Trophoblast cell (in vitro differentiated cells and primary cell): ENCODE results near the gene SLC27A5.

Experiments
- DNase-seq, 2 donors: peaks; one replicate each; pipeline ENCODE4 v3.0.0-alpha.2; 2016
- H2AFZ ChIP-seq: 2 replicates; pipeline ENCODE4 v1.6.1; 2013; ENCODE audit warnings: low read length, moderate library complexity, mild to moderate bottlenecking; ENCODE audit not compliant: insufficient read depth, poor library complexity
- H2AK5ac ChIP-seq: 2 replicates; pipeline ENCODE4 v1.6.1; 2013; ENCODE audit warnings: mild to moderate bottlenecking, low read length
- H2BK120ac ChIP-seq: 2 replicates; pipeline ENCODE4 v1.6.1; 2013; ENCODE audit warnings: low read length, mild to moderate bottlenecking, moderate library complexity; ENCODE audit not compliant: insufficient read depth, poor library complexity
- H2BK12ac ChIP-seq: 2 replicates; pipeline ENCODE4 v1.6.1; 2013; ENCODE audit warnings: mild to moderate bottlenecking, low read length, moderate library complexity
- H2BK5ac ChIP-seq: 2 replicates; pipeline ENCODE4 v1.6.1; 2013; ENCODE audit warnings: low read length, low read depth, moderate library complexity, mild to moderate bottlenecking; ENCODE audit not compliant: poor library complexity
- H3K14ac ChIP-seq: 2 replicates; pipeline ENCODE4 v1.6.1; 2013; ENCODE audit warnings: mild to moderate bottlenecking, low read length
- H3K18ac ChIP-seq: 2 replicates; pipeline ENCODE4 v1.6.1; 2013; ENCODE audit warnings: mild to moderate bottlenecking, low read length
- H3K23ac ChIP-seq: 2 replicates; pipeline ENCODE4 v1.6.1; 2013; ENCODE audit warnings: low read length
- H3K27ac ChIP-seq: 2 replicates; pipeline ENCODE4 v1.5.1; 2013; ENCODE audit warnings: low read depth, mild to moderate bottlenecking, inconsistent platforms, low read length, moderate library complexity
- H3K27me3 ChIP-seq: 2 replicates; pipeline ENCODE4 v1.6.1; 2013; ENCODE audit warnings: inconsistent platforms, mild to moderate bottlenecking, low read length, moderate library complexity; ENCODE audit not compliant: insufficient read depth
- H3K36me3 ChIP-seq, 2 experiments: 1 replicate in 1 of 2; 2 replicates in 1 of 2; pipeline ENCODE4 v1.6.1; 2013; ENCODE audit warnings: low read length in 2 of 2, mild to moderate bottlenecking in 2 of 2, moderate library complexity in 1 of 2; ENCODE audit not compliant: insufficient read depth in 2 of 2, control insufficient read depth in 1 of 2
- H3K4ac ChIP-seq: 2 replicates; pipeline ENCODE4 v1.6.1; 2013; ENCODE audit warnings: low read depth, mild to moderate bottlenecking, low read length, moderate library complexity
- H3K4me1 ChIP-seq, 2 experiments: 1 replicate in 1 of 2; 2 replicates in 1 of 2; pipeline ENCODE4 v1.6.1; 2013; ENCODE audit warnings: low read length in 2 of 2, mild to moderate bottlenecking in 2 of 2, moderate library complexity in 1 of 2; ENCODE audit not compliant: insufficient read depth in 2 of 2, control insufficient read depth in 1 of 2
- H3K4me2 ChIP-seq: 2 replicates; pipeline ENCODE4 v1.6.1; 2013; ENCODE audit warnings: inconsistent platforms, mild to moderate bottlenecking, low read length, moderate library complexity
- H3K4me3 ChIP-seq: 2 replicates; pipeline ENCODE4 v1.5.1; 2013; ENCODE audit warnings: mild to moderate bottlenecking, low read depth, low read length, inconsistent platforms
- H3K79me1 ChIP-seq: one replicate; pipeline ENCODE4 v1.6.1; 2013; ENCODE audit warnings: low read length
- H3K79me2 ChIP-seq: 2 replicates; pipeline ENCODE4 v1.6.1; 2013; ENCODE audit warnings: low read length, mild to moderate bottlenecking; ENCODE audit not compliant: control insufficient read depth, insufficient read depth, poor library complexity
- H3K9ac ChIP-seq: 2 replicates; pipeline ENCODE4 v1.6.1; 2013; ENCODE audit warnings: mild to moderate bottlenecking, low read length
- H3K9me3 ChIP-seq: 2 replicates; pipeline ENCODE4 v1.6.1; 2013; ENCODE audit warnings: low read depth, mild to moderate bottlenecking, control low read depth, inconsistent platforms, low read length; ENCODE audit not compliant: insufficient read depth
- H4K12ac ChIP-seq: 2 replicates; pipeline ENCODE4 v1.6.1; 2013; ENCODE audit warnings: low read depth, mild to moderate bottlenecking, low read length, moderate library complexity
- H4K8ac ChIP-seq: 2 replicates; pipeline ENCODE4 v1.6.1; 2013; ENCODE audit warnings: low read depth, mild to moderate bottlenecking, low read length, moderate library complexity
- H4K91ac ChIP-seq: one replicate; pipeline ENCODE4 v1.6.1; 2013; ENCODE audit warnings: low read depth, mild to moderate bottlenecking, low read length, moderate library complexity
- WGBS: extraction: QIAGEN DNeasy Blood & Tissue Kit; methylation state at CpG from one replicate; pipeline ENCODE4 v1.1.7; 2013; ENCODE audit warnings: missing lambda C conversion rate; ENCODE audit not compliant: insufficient read length, insufficient coverage; ENCODE audit errors: extremely low coverage; 5-methylcytosine and 5-hydroxymethylcytosine counted together

SLC27A5 gene

DNA sequence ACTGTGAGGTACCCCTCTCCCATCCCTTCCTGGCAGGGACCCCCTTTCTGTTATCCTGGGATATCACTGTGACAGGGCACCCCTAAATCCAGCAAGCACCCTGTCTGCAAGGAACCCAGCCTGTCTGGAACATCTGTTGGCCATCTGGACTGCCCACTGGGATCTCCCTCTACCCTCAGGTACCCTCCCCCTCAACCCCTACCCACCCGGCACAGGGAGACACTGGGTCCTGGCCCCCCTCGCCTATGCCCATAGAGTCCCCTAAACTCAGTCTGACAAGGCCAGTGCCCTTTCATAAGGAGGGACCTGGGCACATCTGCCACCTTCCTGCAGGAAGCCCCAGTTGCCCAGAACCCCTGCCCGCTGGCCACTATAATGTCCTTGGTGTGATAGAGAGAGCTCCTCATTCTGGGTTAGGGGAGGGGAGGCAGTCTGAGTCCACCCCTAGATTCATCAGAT lies 2.8 kb upstream of the SLC27A5 start:
- no peak overlapping the region for H2AFZ ChIP-seq
- peaks cover 22 to 27% of the 10 kb centered on the region in 2 experiments for H3K36me3 ChIP-seq
- peaks cover 13 to 16% of the 10 kb centered on the region in 2 experiments for H3K4me1 ChIP-seq
- H3K79me1 ChIP-seq, result peaks cover 12% of the 10 kb centered on the region
- H3K14ac ChIP-seq, result peak overlapping the region; percentile 57
- H3K27ac ChIP-seq, result no peak overlapping the region
- no peak overlapping the region for H2BK12ac ChIP-seq
- H3K9me3 ChIP-seq, result no peaks in the 10 kb centered on the region
- H3K4me2 ChIP-seq, result peak overlapping the region; percentile 50
- no peak overlapping the region for H3K4ac ChIP-seq
- H3K23ac ChIP-seq, result no peak overlapping the region
- H4K91ac ChIP-seq, result peak overlapping the region; percentile 81
- peak overlapping the region; percentile 51 for H2AK5ac ChIP-seq
- H4K12ac ChIP-seq, result peak overlapping the region; percentile 76
- DNase-seq, result no peak
- H3K18ac ChIP-seq, result peak overlapping the region; percentile 68
- WGBS, result no CpG with 5 or more reads among the region's 3 CpGs
- H4K8ac ChIP-seq, result peak overlapping the region; percentile 72
- peak overlapping the region; percentile 5 for H2BK5ac ChIP-seq
- H3K9ac ChIP-seq, result peak overlapping the region; percentile 67
- H3K27me3 ChIP-seq, result no peaks in the 10 kb centered on the region
- H2BK120ac ChIP-seq, result no peak overlapping the region
- peaks cover 21% of the 10 kb centered on the region for H3K79me2 ChIP-seq
- peak overlapping the region; percentile 62 for H3K4me3 ChIP-seq

DNA sequence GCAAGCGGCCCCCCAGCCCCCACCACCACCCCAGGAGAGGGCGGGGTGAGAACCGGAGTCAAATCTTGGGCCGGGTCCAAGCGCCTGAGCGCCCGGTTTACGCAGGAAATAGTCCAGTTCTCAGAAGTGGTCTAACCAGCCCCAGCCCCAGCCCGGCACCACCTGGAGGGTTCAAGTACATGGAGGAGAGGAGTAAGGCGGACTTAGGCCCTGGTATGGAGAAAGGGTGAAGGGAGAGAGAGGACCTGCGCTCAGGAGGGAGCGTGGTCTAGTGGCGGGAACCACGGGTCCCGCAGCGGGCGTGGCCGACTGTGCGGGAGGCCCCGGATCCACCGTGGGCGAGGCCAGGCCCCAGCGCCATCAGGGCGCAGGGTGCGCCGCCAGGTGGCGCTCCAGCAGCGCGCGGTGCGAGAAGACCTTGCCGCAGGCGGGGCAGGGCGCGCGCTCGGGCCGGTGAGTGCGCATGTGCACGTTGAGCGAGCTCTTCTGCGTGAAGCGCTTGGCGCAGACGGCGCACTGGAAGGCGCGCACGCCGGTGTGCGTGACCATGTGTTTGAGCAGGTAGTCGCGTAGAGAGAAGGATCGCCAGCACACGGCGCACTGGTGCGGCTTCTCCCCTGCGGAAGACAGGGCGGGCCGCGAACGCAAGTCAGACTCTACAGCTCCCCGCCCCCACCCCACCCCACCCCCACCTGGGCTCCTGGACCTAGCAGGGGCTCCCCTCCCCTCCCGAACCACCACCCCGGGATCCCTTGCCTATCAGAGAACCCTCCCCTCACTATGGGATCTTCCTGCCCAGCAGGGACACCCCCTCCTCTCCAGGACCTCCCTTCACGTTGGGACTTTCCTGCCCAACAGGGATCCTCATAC lies 2.1 kb upstream of the SLC27A5 start:
- Histone ChIP-seq H3K27ac (no peak overlapping the region), H3K9ac (peak overlapping the region; percentile 67), H2AFZ (peak overlapping the region; percentile 58), H3K23ac (no peak overlapping the region), H2BK5ac (peak overlapping the region; percentile 5), H3K4me1 (peaks cover 13 to 16% of the 10 kb centered on the region in 2 experiments), H4K8ac (peak overlapping the region; percentile 83), H3K79me2 (peaks cover 16% of the 10 kb centered on the region), H2BK120ac (no peak overlapping the region), H4K12ac (peak overlapping the region; percentile 78), H3K4me3 (peak overlapping the region; percentile 62), H3K79me1 (peaks cover 5% of the 10 kb centered on the region), H4K91ac (peak overlapping the region; percentile 81), H3K4me2 (peak overlapping the region; percentile 50), H3K4ac (no peak overlapping the region), H2AK5ac (peak overlapping the region; percentile 51), H3K27me3 (no peaks in the 10 kb centered on the region), H3K18ac (peak overlapping the region; percentile 68), H3K36me3 (peaks cover 26 to 30% of the 10 kb centered on the region in 2 experiments), H3K14ac (peak overlapping the region; percentile 57), H2BK12ac (no peak overlapping the region), H3K9me3 (no peaks in the 10 kb centered on the region)
- peak; percentile 90 to 98 for DNase-seq
- WGBS, result no CpG with 5 or more reads among the region's 66 CpGs

DNA sequence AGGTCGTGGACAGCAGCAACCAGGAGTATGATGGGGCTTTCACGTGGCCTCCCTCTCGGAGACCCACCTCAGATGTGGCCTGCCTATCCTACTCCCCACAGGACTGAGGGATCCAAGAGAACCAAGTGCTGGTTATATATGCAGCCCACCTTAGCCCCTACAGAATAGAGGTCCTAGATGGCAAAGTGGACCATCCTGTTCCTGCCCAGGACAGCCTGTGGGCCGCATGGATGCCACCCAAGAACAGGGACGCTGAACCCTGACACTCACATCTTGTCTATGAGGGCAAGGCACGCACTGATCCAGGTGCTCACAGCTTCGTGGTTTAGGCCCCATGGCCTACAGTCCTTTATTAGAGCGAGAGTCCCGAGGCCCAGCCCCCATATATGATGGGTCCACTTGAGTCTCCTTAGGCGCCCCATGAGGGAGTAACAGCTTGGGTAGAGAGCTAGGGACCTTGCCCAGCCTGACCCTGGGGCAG lies 1.5 kb upstream of the SLC27A5 start:
- DNase-seq, result no peak
- H2BK12ac ChIP-seq, result no peak overlapping the region
- no peak overlapping the region for H3K4ac ChIP-seq

DNA sequence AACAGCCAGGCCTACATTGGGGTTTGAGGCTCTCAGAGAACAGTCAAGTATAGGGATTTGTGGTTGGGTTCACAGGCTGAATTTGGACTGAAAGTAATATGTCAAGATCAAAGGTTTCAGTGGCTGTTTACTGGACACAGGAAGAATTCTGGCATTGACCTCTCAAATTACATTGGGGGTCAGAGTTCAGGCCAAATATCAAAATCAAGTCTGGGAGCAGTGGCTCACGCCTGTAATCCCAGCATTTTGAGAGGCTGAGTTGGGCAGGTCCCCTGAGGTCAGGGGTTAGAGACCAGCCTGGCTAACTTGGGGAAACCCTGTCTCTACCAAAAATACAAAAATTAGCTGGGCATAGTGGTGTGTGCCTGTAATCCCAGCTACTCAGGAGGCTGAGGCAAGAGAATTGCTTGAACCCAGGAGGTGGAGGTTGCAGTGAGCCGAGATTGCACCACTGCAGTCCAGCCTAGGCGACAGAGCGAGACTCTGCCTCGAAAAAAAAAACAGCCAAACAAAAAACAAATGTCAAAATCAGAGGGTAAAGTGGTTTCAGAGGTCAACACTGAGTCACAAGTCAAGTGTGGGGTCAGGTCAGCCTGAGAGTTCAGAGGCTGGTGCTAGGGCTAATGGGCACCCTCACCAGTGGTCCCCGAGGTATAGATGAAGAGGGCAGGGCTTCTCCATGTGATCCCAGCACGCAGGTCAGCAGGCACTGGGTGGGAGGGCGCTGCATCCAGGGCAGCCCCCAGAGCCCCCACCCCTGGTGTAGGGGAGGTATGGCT lies 1.5 kb downstream of the SLC27A5 start:
- Histone ChIP-seq H3K4ac (no peak overlapping the region), H2BK120ac (no peak overlapping the region), H2AFZ (no peak overlapping the region), H3K9me3 (no peaks in the 10 kb centered on the region), H3K23ac (no peak overlapping the region), H3K18ac (no peak overlapping the region), H4K12ac (no peak overlapping the region), H3K36me3 (peaks cover 6 to 9% of the 10 kb centered on the region in 2 experiments), H3K4me2 (no peak overlapping the region), H2BK12ac (no peak overlapping the region), H3K4me3 (no peak overlapping the region), H3K27me3 (no peaks in the 10 kb centered on the region), H2BK5ac (no peak overlapping the region), H2AK5ac (no peak overlapping the region), H3K79me2 (peaks cover 4% of the 10 kb centered on the region), H3K14ac (no peak overlapping the region), H3K79me1 (peaks cover 2% of the 10 kb centered on the region), H4K8ac (no peak overlapping the region), H3K9ac (no peak overlapping the region), H3K4me1 (peaks cover 5 to 7% of the 10 kb centered on the region in 2 experiments), H3K27ac (no peak overlapping the region), H4K91ac (no peak overlapping the region)
- no CpG with 5 or more reads among the region's 8 CpGs for WGBS
- DNase-seq, result no peak

More for the DNA sequence above, 1.5 kb upstream of the SLC27A5 start:
- peaks cover 8 to 11% of the 10 kb centered on the region in 2 experiments for H3K4me1 ChIP-seq
- peaks cover 10% of the 10 kb centered on the region for H3K79me2 ChIP-seq
- H2AFZ ChIP-seq, result no peak overlapping the region
- no peak overlapping the region for H3K27ac ChIP-seq
- H4K91ac ChIP-seq, result no peak overlapping the region
- no peaks in the 10 kb centered on the region for H3K27me3 ChIP-seq
- no CpG with 5 or more reads among the region's 10 CpGs for WGBS
- no peak overlapping the region for H2BK5ac ChIP-seq
- peaks cover 28 to 30% of the 10 kb centered on the region in 2 experiments for H3K36me3 ChIP-seq
- no peak overlapping the region for H3K18ac ChIP-seq
- H3K9me3 ChIP-seq, result no peaks in the 10 kb centered on the region
- H3K23ac ChIP-seq, result no peak overlapping the region
- H3K4me3 ChIP-seq, result no peak overlapping the region
- peak overlapping the region; percentile 83 for H4K8ac ChIP-seq
- H3K79me1 ChIP-seq, result peaks cover 2% of the 10 kb centered on the region
- no peak overlapping the region for H3K4me2 ChIP-seq
- H2AK5ac ChIP-seq, result no peak overlapping the region
- no peak overlapping the region for H3K9ac ChIP-seq
- H2BK120ac ChIP-seq, result no peak overlapping the region
- H4K12ac ChIP-seq, result no peak overlapping the region
- H3K14ac ChIP-seq, result no peak overlapping the region
